OCI-LY7 (cell line): ENCODE results near the gene SCAF8. TPM values are rescaled to one million over a fixed set of nuclear protein-coding genes. Genes with fewer than 3 reads are reported as not detected.
"Not testable (repeated sequence)": the region's sequence is repeated elsewhere in the genome, so short reads cannot be mapped to it uniquely, and the experiment has no call there.

Experiments used
- BruUV-seq: library from RNA; stranded (reverse); fragments of 400-500 nt; replicated peaks from 2 replicates; lab custom pipeline; 2021; lab: Mats Ljungman, UMichigan
- CTCF ChIA-PET: fragments of 300-600 bp; sonication (Branson Sonifier 250); formaldehyde crosslinking; loops from one replicate; lab custom pipeline; 2022; ENCODE audit warnings: antibody characterized with exemption; ENCODE audit not compliant: unreplicated experiment; lab: Charles Lee
- POLR2A ChIA-PET: fragments of 300-600 bp; sonication (Branson Sonifier 250); formaldehyde crosslinking; loops from one replicate; lab custom pipeline; 2022; ENCODE audit warnings: antibody characterized with exemption; lab: Charles Lee
- DNase-seq: peaks from one replicate; pipeline ENCODE4 v3.0.0-alpha.2; 2015; ENCODE audit warnings: low spot score
- H2AFZ ChIP-seq: fragments of 200-600 bp; sonication (generic), shearing (Covaris generic); 2 replicates; pipeline ENCODE4 v1.6.1; 2014; ENCODE audit warnings: mild to moderate bottlenecking, antibody characterized with exemption, low read length, moderate library complexity
- H3K27ac ChIP-seq: fragments of 200-600 bp; sonication (generic); 2 replicates; pipeline ENCODE4 v1.5.1; 2014; ENCODE audit warnings: mixed run types, low read depth, mild to moderate bottlenecking, moderate library complexity, low read length, inconsistent platforms; ENCODE audit not compliant: poor library complexity, severe bottlenecking
- H3K36me3 ChIP-seq: fragments of 200-600 bp; sonication (generic); 2 replicates; pipeline ENCODE4 v1.6.1; 2014; ENCODE audit warnings: mild to moderate bottlenecking, antibody characterized with exemption, low read length, moderate library complexity, mixed read lengths; ENCODE audit not compliant: insufficient read depth
- H3K4me1 ChIP-seq: fragments of 200-600 bp; sonication (generic); 2 replicates; pipeline ENCODE4 v1.5.1; 2014; ENCODE audit warnings: mild to moderate bottlenecking, low read length; ENCODE audit not compliant: insufficient read depth, poor library complexity, severe bottlenecking
- H3K4me2 ChIP-seq: fragments of 200-600 bp; sonication (generic); 2 replicates; pipeline ENCODE4 v1.6.1; 2014; ENCODE audit warnings: mild to moderate bottlenecking, low read length
- H3K4me3 ChIP-seq: fragments of 200-600 bp; sonication (generic); 2 replicates; pipeline ENCODE4 v1.5.1; 2014; ENCODE audit warnings: mild to moderate bottlenecking, low read depth, low read length; ENCODE audit not compliant: poor library complexity, severe bottlenecking
- H3K79me2 ChIP-seq: fragments of 200-600 bp; sonication (generic); 2 replicates; pipeline ENCODE4 v1.6.1; 2016; ENCODE audit warnings: low read depth, mild to moderate bottlenecking, low read length, moderate library complexity, mixed read lengths; ENCODE audit not compliant: insufficient read depth
- H3K9me2 ChIP-seq: fragments of 200-600 bp; sonication (generic); 2 replicates; pipeline ENCODE4 v1.6.1; 2016; ENCODE audit warnings: mild to moderate bottlenecking, low read length, mixed read lengths; ENCODE audit not compliant: insufficient read depth
- H3K9me3 ChIP-seq: fragments of 200-600 bp; sonication (generic); 2 replicates; pipeline ENCODE4 v1.6.1; 2014; ENCODE audit warnings: mild to moderate bottlenecking, mixed run types, low read length, mixed read lengths
- H4K20me1 ChIP-seq: fragments of 200-600 bp; sonication (generic); 2 replicates; pipeline ENCODE4 v1.6.1; 2014; ENCODE audit warnings: mild to moderate bottlenecking, antibody characterized with exemption, low read length, moderate library complexity, mixed read lengths; ENCODE audit not compliant: insufficient read depth
- EZH2phosphoT487 ChIP-seq: fragments of 200-600 bp; sonication (generic); IDR thresholded peaks from 2 replicates; pipeline ENCODE4 v1.6.1; 2018; ENCODE audit warnings: low read depth, borderline replicate concordance, mild to moderate bottlenecking, mixed run types, antibody characterized with exemption, low read length, moderate library complexity, mixed read lengths
- intact Hi-C: fragments of 100-400 bp; cut with micrococcal nuclease; formaldehyde crosslinking; loops from one replicate; pipeline ENCODE4 v1.10.0; 2022; ENCODE audit not compliant: unreplicated experiment
- total RNA-seq, 2 experiments: library from RNA; depleted of rRNA in 1 of 2; stranded (reverse); fragments of >200 nt in 1 of 2; shearing (Covaris generic) in 1 of 2; gene quantifications; 2 replicates each; pipeline ENCODE4 v1.2.3, GENCODE V29; 2014 to 2022
- TF ChIP-seq, protein P1 (sequence below): fragments of 200-600 bp; sonication (generic); conservative IDR thresholded peaks from 2 replicates; pipeline ENCODE4 v1.5.1; 2014; ENCODE audit warnings: mild to moderate bottlenecking, antibody characterized with exemption, low read length, moderate library complexity, mixed read lengths

The SCAF8 gene
- total RNA-seq, 2 experiments from 2014 or later, result 25.8 to 47.0 TPM

GRCh38 chr6:154773610-154774089 is 40.4 kb downstream of the SCAF8 start:
- intact Hi-C loops, result no loop called here
- no TSS peak for BruUV-seq
- H3K4me2 ChIP-seq, result no peak overlapping the region
- no peak overlapping the region for H3K27ac ChIP-seq
- no peak for DNase-seq
- POLR2A ChIA-PET, result interaction anchor here (0.8 to 1.6 kb wide), 3 partner anchors 20 to 43 kb away, joined by 3 to 7 read pairs (median 6); no protein-coding TSS in a partner anchor
- peaks cover 58% of the 10 kb centered on the region for H3K36me3 ChIP-seq
- no peak overlapping the region for H3K4me3 ChIP-seq
- no peaks in the 10 kb centered on the region for H3K9me2 ChIP-seq
- H2AFZ ChIP-seq, result no peak overlapping the region
- peaks cover 9% of the 10 kb centered on the region; the same call in 1 of the 2 replicates for H4K20me1 ChIP-seq
- H3K9me3 ChIP-seq, result no peaks in the 10 kb centered on the region
- TF ChIP-seq EZH2phosphoT487, result no peak
- TF ChIP-seq, protein P1, sequence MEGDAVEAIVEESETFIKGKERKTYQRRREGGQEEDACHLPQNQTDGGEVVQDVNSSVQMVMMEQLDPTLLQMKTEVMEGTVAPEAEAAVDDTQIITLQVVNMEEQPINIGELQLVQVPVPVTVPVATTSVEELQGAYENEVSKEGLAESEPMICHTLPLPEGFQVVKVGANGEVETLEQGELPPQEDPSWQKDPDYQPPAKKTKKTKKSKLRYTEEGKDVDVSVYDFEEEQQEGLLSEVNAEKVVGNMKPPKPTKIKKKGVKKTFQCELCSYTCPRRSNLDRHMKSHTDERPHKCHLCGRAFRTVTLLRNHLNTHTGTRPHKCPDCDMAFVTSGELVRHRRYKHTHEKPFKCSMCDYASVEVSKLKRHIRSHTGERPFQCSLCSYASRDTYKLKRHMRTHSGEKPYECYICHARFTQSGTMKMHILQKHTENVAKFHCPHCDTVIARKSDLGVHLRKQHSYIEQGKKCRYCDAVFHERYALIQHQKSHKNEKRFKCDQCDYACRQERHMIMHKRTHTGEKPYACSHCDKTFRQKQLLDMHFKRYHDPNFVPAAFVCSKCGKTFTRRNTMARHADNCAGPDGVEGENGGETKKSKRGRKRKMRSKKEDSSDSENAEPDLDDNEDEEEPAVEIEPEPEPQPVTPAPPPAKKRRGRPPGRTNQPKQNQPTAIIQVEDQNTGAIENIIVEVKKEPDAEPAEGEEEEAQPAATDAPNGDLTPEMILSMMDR, result no peak
- CTCF ChIA-PET, result no interaction called here
- H3K79me2 ChIP-seq, result peaks cover 79% of the 10 kb centered on the region
- no peaks in the 10 kb centered on the region for H3K4me1 ChIP-seq

DNA sequence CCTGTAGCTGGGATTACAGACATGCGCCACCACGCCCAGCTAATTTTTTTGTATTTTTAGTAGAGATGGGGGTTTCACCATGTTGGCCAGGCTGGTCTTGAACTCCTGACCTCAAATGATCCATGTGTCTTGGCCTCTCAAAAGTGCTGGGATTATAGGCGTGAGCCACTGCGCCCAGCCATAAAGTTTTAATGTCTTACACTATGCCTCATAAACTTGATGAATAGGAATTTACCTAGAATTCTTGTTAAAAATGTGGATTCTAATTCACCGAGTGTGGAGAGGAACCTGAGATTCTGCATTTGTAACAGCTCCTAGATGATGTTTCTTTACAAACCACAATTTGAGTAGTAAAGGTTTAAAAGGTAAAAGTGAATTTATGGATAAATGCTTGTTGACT is 45.9 kb downstream of the SCAF8 start:
- H3K4me3 ChIP-seq, intact Hi-C loops, H4K20me1 ChIP-seq, H2AFZ ChIP-seq, H3K9me2 ChIP-seq, CTCF ChIA-PET, H3K27ac ChIP-seq, H3K4me2 ChIP-seq, BruUV-seq, DNase-seq, H3K9me3 ChIP-seq, H3K4me1 ChIP-seq: not testable (repeated sequence)
- POLR2A ChIA-PET, result interaction anchor here (0.6 to 1.5 kb wide), 4 partner anchors 10 to 497 kb away, joined by 3 to 5 read pairs (median 4); no protein-coding TSS in a partner anchor
- H3K79me2 ChIP-seq, result peaks cover 33% of the 10 kb centered on the region
- peaks cover 76% of the 10 kb centered on the region for H3K36me3 ChIP-seq

DNA sequence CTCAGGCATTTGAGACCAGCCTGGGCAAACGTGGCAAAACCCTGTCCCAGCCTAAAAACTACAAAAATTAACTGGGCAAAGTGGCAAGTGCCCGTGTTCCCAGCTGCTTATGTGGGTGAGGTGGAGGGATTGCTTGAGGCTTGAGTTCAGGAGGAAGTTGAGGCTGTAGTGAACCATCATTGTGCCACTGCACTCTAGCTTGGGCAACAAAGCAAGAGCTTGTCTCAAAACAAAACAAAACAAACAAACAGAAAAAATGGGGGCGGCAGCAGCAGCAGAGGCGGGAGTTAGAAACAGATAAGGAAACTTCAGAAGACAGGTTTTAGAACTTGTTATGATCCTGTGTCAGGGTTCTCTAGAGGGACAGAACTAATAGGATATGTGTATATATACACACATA is 49.0 kb downstream of the SCAF8 start:
- peaks cover 6% of the 10 kb centered on the region for H4K20me1 ChIP-seq

More for the DNA sequence above, 49.0 kb downstream of the SCAF8 start:
- intact Hi-C loops, result no loop called here
- H2AFZ ChIP-seq, result no peak overlapping the region
- H3K4me2 ChIP-seq, result no peak overlapping the region
- no peak for TF ChIP-seq EZH2phosphoT487
- TF ChIP-seq, protein P1, result no peak
- DNase-seq, result no peak
- no peaks in the 10 kb centered on the region for H3K9me3 ChIP-seq
- H3K9me2 ChIP-seq, result no peaks in the 10 kb centered on the region
- peaks cover 28% of the 10 kb centered on the region for H3K79me2 ChIP-seq
- no peak overlapping the region for H3K4me3 ChIP-seq
- H3K36me3 ChIP-seq, result peaks cover 69% of the 10 kb centered on the region
- H3K4me1 ChIP-seq, result no peaks in the 10 kb centered on the region
- ChIA-PET CTCF (no interaction called here), POLR2A (interaction anchor here (0.7 to 1.3 kb wide), 3 partner anchors 10 to 34 kb away, joined by 3 to 5 read pairs (median 4); no protein-coding TSS in a partner anchor)
- no TSS peak for BruUV-seq
- no peak overlapping the region for H3K27ac ChIP-seq
